Measurements from ENCODE around the gene CRB1.

DNA sequence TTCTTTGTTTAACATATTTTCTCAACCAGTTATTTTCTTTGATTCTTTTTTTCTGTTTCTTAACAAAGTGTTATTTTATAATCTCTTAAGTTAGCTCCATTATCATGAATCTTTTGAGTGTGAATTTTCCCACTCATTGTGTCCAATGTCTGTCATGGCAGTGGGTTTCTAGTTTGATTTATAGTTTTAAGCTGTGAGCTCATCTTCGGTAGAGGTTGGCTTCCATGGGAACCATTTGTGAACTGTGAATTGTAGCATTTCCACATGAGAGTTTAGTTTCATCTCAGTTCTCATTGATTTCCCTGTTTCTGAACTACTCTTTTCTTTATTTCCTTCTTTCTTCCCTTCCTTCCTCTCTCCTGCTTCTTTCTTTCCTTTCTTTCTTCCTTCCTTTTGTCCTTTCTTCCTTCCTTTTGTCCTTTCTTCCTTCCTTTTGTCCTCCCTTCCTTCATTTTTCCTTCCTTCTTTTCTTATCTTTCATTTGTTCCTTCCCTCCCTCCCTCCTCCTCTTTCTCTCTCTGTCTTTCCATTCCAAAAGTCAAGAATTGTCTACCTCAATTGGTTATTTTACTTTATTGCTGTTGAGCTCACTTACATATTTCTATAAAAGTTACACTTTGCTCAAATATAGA is 3.0 kb upstream of the CRB1 start:
- TF ChIP-seq ZNF544 (tag by site-specific recombination; IDR thresholded peaks at IDR 0.05) (no peak), ZNF302 (tag by site-specific recombination; IDR thresholded peaks at IDR 0.05; ENCODE audit: low read depth) (no peak), YY1 (tag by site-specific recombination; IDR thresholded peaks at IDR 0.05) (no peak), ZNF510 (tag by site-specific recombination; IDR thresholded peaks at IDR 0.05; ENCODE audit: insufficient replicate concordance) (no peak), TCF7L2 (IDR thresholded peaks at IDR 0.05; ENCODE audit: borderline replicate concordance, low read depth, low read length) (no peak), ZNF114 (tag by site-specific recombination; IDR thresholded peaks at IDR 0.05) (peak; percentile 68; the same call in 1 of the 2 replicates), ZNF121 (tag by site-specific recombination; IDR thresholded peaks at IDR 0.05) (no peak), ZNF530 (tag by site-specific recombination; IDR thresholded peaks at IDR 0.05; ENCODE audit: low read depth) (no peak), KLF10 (tag by site-specific recombination; IDR thresholded peaks at IDR 0.05) (no peak), WT1 (tag by site-specific recombination; IDR thresholded peaks at IDR 0.05) (no peak), ZNF549 (tag by site-specific recombination; IDR thresholded peaks at IDR 0.05) (no peak)
- TF ChIP-seq, protein P1, sequence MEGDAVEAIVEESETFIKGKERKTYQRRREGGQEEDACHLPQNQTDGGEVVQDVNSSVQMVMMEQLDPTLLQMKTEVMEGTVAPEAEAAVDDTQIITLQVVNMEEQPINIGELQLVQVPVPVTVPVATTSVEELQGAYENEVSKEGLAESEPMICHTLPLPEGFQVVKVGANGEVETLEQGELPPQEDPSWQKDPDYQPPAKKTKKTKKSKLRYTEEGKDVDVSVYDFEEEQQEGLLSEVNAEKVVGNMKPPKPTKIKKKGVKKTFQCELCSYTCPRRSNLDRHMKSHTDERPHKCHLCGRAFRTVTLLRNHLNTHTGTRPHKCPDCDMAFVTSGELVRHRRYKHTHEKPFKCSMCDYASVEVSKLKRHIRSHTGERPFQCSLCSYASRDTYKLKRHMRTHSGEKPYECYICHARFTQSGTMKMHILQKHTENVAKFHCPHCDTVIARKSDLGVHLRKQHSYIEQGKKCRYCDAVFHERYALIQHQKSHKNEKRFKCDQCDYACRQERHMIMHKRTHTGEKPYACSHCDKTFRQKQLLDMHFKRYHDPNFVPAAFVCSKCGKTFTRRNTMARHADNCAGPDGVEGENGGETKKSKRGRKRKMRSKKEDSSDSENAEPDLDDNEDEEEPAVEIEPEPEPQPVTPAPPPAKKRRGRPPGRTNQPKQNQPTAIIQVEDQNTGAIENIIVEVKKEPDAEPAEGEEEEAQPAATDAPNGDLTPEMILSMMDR (tag by site-specific recombination; IDR thresholded peaks at IDR 0.05) = no peak
- TF ChIP-seq, protein P2, sequence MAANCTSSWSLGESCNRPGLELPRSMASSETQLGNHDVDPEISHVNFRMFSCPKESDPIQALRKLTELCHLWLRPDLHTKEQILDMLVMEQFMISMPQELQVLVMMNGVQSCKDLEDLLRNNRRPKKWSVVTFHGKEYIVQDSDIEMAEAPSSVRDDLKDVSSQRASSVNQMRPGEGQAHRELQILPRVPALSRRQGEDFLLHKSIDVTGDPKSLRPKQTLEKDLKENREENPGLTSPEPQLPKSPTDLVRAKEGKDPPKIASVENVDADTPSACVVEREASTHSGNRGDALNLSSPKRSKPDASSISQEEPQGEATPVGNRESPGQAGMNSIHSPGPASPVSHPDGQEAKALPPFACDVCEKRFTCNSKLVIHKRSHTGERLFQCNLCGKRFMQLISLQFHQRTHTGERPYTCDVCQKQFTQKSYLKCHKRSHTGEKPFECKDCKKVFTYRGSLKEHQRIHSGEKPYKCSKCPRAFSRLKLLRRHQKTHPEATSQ (tag by site-specific recombination; IDR thresholded peaks at IDR 0.05) = no peak
- TF ChIP-seq, protein P3, sequence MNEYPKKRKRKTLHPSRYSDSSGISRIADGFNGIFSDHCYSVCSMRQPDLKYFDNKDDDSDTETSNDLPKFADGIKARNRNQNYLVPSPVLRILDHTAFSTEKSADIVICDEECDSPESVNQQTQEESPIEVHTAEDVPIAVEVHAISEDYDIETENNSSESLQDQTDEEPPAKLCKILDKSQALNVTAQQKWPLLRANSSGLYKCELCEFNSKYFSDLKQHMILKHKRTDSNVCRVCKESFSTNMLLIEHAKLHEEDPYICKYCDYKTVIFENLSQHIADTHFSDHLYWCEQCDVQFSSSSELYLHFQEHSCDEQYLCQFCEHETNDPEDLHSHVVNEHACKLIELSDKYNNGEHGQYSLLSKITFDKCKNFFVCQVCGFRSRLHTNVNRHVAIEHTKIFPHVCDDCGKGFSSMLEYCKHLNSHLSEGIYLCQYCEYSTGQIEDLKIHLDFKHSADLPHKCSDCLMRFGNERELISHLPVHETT (tag by site-specific recombination; IDR thresholded peaks at IDR 0.05) = no peak
